ENCODE measurements around the gene ZFAND2A.

The ZFAND2A gene

DNA sequence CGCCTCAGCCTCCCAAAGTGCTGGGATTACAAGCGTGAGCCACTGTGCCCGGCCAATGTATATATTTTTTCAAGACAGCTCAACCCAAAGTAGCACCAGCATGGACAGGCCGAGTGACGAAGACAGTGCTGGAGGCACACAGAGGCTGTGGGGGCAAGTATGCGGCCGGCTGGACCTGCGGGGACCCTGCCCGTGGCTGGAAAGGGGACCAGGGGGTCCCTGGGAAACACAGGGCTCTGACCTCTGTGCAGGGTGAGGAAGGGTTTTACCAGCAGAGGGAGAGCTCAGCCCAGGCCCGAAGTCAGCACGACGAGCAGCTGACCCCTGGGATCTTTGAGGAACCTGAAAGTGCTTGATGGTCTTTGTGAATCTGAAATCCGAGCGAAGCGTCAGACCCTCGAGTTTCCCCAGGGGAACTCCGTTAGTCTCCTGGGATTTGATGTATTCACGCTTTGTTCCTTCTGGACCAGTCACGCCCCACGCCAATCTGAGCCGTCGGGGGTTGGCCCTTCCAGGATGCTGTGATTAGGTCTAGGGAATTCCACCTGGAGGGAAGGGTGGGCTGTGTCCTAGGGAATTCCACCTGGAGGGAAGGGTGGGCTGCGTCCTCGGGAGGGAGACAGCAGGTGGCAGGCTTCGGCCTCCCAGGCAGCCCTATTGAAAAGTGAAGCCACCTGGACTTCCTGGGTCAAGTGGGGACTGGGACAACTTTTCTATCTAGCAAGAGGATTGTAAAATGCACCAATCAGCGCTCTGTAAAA lies 10.9 kb upstream of the ZFAND2A start:
- H3K4me3 ChIP-seq (ENCODE audit: low read depth, low read length): no peak overlapping the region
- no peaks in the 10 kb centered on the region for H3K27me3 ChIP-seq
- H3K4me1 ChIP-seq: no peaks in the 10 kb centered on the region
- DNase-seq: no peak
- TF ChIP-seq, protein P1, sequence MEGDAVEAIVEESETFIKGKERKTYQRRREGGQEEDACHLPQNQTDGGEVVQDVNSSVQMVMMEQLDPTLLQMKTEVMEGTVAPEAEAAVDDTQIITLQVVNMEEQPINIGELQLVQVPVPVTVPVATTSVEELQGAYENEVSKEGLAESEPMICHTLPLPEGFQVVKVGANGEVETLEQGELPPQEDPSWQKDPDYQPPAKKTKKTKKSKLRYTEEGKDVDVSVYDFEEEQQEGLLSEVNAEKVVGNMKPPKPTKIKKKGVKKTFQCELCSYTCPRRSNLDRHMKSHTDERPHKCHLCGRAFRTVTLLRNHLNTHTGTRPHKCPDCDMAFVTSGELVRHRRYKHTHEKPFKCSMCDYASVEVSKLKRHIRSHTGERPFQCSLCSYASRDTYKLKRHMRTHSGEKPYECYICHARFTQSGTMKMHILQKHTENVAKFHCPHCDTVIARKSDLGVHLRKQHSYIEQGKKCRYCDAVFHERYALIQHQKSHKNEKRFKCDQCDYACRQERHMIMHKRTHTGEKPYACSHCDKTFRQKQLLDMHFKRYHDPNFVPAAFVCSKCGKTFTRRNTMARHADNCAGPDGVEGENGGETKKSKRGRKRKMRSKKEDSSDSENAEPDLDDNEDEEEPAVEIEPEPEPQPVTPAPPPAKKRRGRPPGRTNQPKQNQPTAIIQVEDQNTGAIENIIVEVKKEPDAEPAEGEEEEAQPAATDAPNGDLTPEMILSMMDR (IDR thresholded peaks at IDR 0.05; ENCODE audit: low read depth, low read length): no peak
- H3K9me3 ChIP-seq: peaks cover 5% of the 10 kb centered on the region; the same call in 1 of the 2 replicates
- H3K36me3 ChIP-seq: no peaks in the 10 kb centered on the region

DNA sequence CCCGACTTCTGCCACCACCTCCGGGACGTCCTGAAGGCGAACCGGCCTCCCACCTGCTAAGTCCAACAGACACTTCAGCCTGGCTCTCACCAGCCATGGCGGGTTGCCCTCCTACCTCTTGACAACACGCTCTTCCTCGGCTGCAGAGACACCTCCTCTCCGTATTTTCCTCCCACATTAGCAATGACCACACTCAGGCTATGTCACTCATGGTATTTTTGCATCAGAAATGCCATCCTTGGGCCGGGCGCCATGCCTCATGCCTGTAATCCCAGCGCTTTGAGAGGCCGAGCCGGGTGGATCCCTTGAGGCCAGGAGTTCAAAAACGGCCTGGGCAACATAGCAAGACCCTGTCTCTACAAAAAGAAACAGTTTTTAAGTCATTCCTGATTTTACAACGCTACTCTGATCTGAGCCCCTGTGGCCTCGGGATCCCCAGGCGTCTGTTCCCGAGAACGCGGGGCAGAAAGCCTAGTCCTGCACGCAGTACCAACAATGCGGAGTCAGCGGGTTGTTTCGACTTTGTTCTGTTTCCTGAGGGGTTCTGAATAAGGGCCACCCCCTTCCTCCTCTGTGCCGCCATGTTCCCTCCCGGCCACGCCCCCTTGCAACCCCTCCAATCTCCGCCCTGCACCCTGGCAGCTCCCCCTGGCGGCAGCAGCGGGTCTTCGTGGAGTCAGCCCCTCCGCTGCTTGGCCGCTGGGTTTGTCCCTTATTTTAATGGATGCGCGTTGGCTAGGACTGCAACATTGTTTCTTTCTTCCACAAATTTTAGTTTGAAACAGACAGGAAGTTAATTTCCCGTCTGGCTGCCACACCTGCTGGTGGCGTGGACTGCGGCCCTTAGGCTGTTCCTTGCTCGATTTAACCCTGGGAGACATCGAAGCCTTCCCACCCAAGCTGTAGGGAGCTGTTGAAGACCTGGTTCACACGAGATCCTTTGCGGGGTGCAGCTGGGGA lies 9.7 kb upstream of the ZFAND2A start:
- H3K9me3 ChIP-seq: peaks cover 5% of the 10 kb centered on the region; the same call in 1 of the 2 replicates
- H3K4me3 ChIP-seq (ENCODE audit: low read depth, low read length): no peak overlapping the region
- peak; percentile 60 for DNase-seq
- TF ChIP-seq, protein P1 (IDR thresholded peaks at IDR 0.05; ENCODE audit: low read depth, low read length): peak; percentile 46
- no peaks in the 10 kb centered on the region for H3K27me3 ChIP-seq
- no peaks in the 10 kb centered on the region for H3K4me1 ChIP-seq
- H3K36me3 ChIP-seq: no peaks in the 10 kb centered on the region

DNA sequence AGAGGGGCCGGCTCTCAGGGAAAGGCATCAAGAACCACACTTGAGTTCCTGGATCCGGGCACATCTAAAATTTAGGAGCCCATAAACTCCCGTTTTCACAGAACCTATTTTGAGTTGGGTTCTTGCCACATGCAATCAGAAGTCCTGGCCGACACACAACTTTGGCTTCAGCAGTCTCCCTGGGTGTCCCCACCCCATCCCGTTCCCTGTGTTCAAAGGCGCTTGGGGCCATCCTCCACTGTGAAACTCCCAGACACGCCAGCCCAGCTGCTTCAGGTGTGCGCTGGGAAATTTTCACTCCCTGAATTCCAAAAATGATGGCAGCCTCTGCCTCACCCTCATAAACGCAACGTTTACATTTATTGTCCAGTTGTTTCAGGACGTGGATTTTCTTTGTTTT lies 8.4 kb upstream of the ZFAND2A start:
- no peaks in the 10 kb centered on the region for H3K36me3 ChIP-seq
- TF ChIP-seq, protein P1 (IDR thresholded peaks at IDR 0.05; ENCODE audit: low read depth, low read length): no peak
- H3K27me3 ChIP-seq: no peaks in the 10 kb centered on the region
- H3K4me3 ChIP-seq (ENCODE audit: low read depth, low read length): no peak overlapping the region
- H3K9me3 ChIP-seq: peaks cover 5% of the 10 kb centered on the region; the same call in 1 of the 2 replicates
- H3K4me1 ChIP-seq: no peaks in the 10 kb centered on the region
- DNase-seq: no peak

DNA sequence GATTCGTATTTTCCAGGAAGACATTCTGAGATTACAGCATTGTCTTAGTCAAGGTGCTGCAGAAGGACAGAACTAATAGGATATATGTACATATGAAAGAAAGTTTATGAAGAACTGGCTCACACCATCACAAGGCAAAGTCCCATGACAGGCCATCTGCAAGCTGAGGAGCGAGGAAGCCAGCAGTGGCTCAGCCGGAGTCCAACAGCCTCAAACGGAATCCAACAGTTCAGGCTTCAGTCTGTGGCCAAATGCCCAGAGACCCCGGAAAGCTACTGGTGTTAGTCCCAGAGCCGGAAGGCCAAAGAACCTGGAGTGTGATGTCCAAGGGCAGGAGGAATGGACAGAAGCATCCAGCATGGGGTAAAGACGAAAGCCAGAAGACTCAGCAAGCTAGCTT lies 4.4 kb upstream of the ZFAND2A start:
- H3K9me3 ChIP-seq: no peaks in the 10 kb centered on the region
- H3K4me1 ChIP-seq: no peaks in the 10 kb centered on the region
- H3K36me3 ChIP-seq: no peaks in the 10 kb centered on the region
- H3K27me3 ChIP-seq: no peaks in the 10 kb centered on the region
- no peak overlapping the region for H3K4me3 ChIP-seq (ENCODE audit: low read depth, low read length)
- TF ChIP-seq, protein P1 (IDR thresholded peaks at IDR 0.05; ENCODE audit: low read depth, low read length): no peak
- DNase-seq: no peak

DNA sequence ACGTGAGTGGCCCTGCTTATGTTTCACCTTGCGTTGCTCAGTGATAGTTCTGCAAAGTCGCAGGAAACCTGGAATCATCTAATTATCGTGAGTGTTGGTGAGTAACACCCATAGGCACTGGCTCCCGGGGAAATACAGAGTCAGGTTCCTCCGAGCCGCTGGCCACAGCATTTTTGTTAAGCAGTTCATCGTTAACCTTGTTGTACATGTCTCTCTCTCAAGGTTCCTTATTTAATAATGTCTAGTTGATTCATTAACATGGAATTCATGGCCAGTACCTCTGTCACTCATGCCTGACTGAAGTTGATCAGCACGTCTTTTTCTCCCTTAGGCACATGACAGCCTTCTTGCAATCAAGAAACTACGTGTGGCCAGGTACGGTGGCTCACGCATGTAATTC lies 3.1 kb upstream of the ZFAND2A start:
- no peak for DNase-seq
- Histone ChIP-seq H3K4me3 (ENCODE audit: low read depth, low read length) (no peak overlapping the region), H3K36me3 (no peaks in the 10 kb centered on the region), H3K4me1 (no peaks in the 10 kb centered on the region), H3K27me3 (no peaks in the 10 kb centered on the region), H3K9me3 (no peaks in the 10 kb centered on the region)
- TF ChIP-seq, protein P1 (IDR thresholded peaks at IDR 0.05; ENCODE audit: low read depth, low read length): no peak
